ENCODE results near the gene MYLIP.

Gene MYLIP

GRCh38 chr6:16087386-16087785, 41.5 kb upstream of the MYLIP start:
- TF ChIP-seq, protein P1, sequence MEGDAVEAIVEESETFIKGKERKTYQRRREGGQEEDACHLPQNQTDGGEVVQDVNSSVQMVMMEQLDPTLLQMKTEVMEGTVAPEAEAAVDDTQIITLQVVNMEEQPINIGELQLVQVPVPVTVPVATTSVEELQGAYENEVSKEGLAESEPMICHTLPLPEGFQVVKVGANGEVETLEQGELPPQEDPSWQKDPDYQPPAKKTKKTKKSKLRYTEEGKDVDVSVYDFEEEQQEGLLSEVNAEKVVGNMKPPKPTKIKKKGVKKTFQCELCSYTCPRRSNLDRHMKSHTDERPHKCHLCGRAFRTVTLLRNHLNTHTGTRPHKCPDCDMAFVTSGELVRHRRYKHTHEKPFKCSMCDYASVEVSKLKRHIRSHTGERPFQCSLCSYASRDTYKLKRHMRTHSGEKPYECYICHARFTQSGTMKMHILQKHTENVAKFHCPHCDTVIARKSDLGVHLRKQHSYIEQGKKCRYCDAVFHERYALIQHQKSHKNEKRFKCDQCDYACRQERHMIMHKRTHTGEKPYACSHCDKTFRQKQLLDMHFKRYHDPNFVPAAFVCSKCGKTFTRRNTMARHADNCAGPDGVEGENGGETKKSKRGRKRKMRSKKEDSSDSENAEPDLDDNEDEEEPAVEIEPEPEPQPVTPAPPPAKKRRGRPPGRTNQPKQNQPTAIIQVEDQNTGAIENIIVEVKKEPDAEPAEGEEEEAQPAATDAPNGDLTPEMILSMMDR (conservative IDR thresholded peaks at IDR 0.05; ENCODE audit: low read length): no peak
- no peak for TF ChIP-seq EZH2phosphoT487 (IDR thresholded peaks at IDR 0.05; ENCODE audit: borderline replicate concordance)
- Histone ChIP-seq H3K27me3 (ENCODE audit: insufficient read depth, low read length, poor library complexity, severe bottlenecking) (no peaks in the 10 kb centered on the region), H3K36me3 (ENCODE audit: insufficient read depth, low read length) (no peaks in the 10 kb centered on the region), H2AFZ (ENCODE audit: low read length) (no peak overlapping the region), H3F3A (ENCODE audit: low read depth) (no peaks in the 10 kb centered on the region), H3K79me2 (ENCODE audit: insufficient read depth, low read length) (no peaks in the 10 kb centered on the region), H3K4me2 (ENCODE audit: low read depth, low read length, poor library complexity, severe bottlenecking) (no peak overlapping the region), H3K9me2 (replicated peaks; ENCODE audit: low read depth, low read length) (no peaks in the 10 kb centered on the region), H3K9ac (ENCODE audit: low read depth, low read length, poor library complexity, severe bottlenecking) (no peak overlapping the region), H3K4me1 (ENCODE audit: insufficient read depth, low read length, poor library complexity, severe bottlenecking) (peaks cover 2% of the 10 kb centered on the region), H3K4me3 (ENCODE audit: low read length, poor library complexity, severe bottlenecking) (no peak overlapping the region), H4K20me1 (ENCODE audit: insufficient read depth, low read length, poor library complexity, severe bottlenecking) (no peaks in the 10 kb centered on the region), H3K9me3 (ENCODE audit: insufficient read depth, low read depth, low read length) (no peaks in the 10 kb centered on the region)

GRCh38 chr6:16088409-16088808, 40.5 kb upstream of the MYLIP start:
- Histone ChIP-seq H3K9me2 (replicated peaks; ENCODE audit: low read depth, low read length) (no peaks in the 10 kb centered on the region), H2AFZ (ENCODE audit: low read length) (no peak overlapping the region), H3K36me3 (ENCODE audit: insufficient read depth, low read length) (no peaks in the 10 kb centered on the region), H3K4me3 (ENCODE audit: low read length, poor library complexity, severe bottlenecking) (no peak overlapping the region), H3K27me3 (ENCODE audit: insufficient read depth, low read length, poor library complexity, severe bottlenecking) (no peaks in the 10 kb centered on the region), H4K20me1 (ENCODE audit: insufficient read depth, low read length, poor library complexity, severe bottlenecking) (no peaks in the 10 kb centered on the region), H3K4me1 (ENCODE audit: insufficient read depth, low read length, poor library complexity, severe bottlenecking) (peaks cover 8% of the 10 kb centered on the region), H3K79me2 (ENCODE audit: insufficient read depth, low read length) (no peaks in the 10 kb centered on the region), H3K4me2 (ENCODE audit: low read depth, low read length, poor library complexity, severe bottlenecking) (no peak overlapping the region), H3F3A (ENCODE audit: low read depth) (no peaks in the 10 kb centered on the region), H3K9ac (ENCODE audit: low read depth, low read length, poor library complexity, severe bottlenecking) (no peak overlapping the region), H3K9me3 (ENCODE audit: insufficient read depth, low read depth, low read length) (no peaks in the 10 kb centered on the region)
- TF ChIP-seq EZH2phosphoT487 (IDR thresholded peaks at IDR 0.05; ENCODE audit: borderline replicate concordance): no peak
- TF ChIP-seq, protein P1 (conservative IDR thresholded peaks at IDR 0.05; ENCODE audit: low read length): no peak

DNA sequence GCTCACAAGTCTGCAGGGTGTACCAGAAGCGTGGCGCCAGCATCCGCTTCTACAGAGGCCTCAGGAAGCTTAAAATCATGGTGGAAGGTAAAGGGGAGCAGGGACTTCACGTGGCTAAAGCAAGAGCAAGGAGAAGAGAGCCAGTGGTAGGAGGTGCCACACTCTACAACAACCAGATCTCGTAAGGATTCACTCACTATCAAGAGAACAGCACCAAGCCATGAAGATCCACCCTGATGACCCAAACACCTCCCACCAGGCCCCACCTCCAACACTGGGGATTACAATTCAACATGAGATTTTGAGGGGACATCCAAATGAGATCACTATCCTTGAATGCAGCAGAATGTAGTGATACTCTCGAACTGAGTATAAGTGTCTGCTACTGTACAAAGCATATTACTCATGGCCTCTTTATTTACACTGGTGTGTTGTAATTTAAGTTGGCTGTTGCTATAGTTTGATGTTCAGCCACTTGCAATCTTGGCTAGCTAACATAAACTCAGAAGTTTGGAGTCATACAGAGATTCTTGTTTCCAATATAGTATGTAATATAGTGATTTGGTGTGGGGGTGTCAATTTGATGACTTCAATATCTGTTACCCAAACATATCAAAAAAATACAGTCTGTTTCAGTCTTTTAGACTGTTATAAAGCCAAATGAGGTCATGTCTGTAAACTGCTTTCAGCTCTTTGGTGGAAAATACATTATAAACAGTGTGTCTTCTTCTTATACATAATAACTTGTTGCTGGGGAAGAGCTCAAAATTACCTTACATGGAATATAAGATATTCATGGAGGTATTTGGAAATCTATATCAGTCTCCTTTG, 39.4 kb upstream of the MYLIP start:
- H3K36me3 ChIP-seq (ENCODE audit: insufficient read depth, low read length): no peaks in the 10 kb centered on the region
- H3K9ac ChIP-seq (ENCODE audit: low read depth, low read length, poor library complexity, severe bottlenecking): no peak overlapping the region
- H3K9me3 ChIP-seq (ENCODE audit: insufficient read depth, low read depth, low read length): no peaks in the 10 kb centered on the region
- H3F3A ChIP-seq (ENCODE audit: low read depth): no peaks in the 10 kb centered on the region
- no peak overlapping the region for H2AFZ ChIP-seq (ENCODE audit: low read length)
- no peak overlapping the region for H3K4me3 ChIP-seq (ENCODE audit: low read length, poor library complexity, severe bottlenecking)
- no peak overlapping the region for H3K4me2 ChIP-seq (ENCODE audit: low read depth, low read length, poor library complexity, severe bottlenecking)
- no peaks in the 10 kb centered on the region for H3K9me2 ChIP-seq (replicated peaks; ENCODE audit: low read depth, low read length)
- peaks cover 8% of the 10 kb centered on the region for H3K4me1 ChIP-seq (ENCODE audit: insufficient read depth, low read length, poor library complexity, severe bottlenecking)
- no peaks in the 10 kb centered on the region for H3K27me3 ChIP-seq (ENCODE audit: insufficient read depth, low read length, poor library complexity, severe bottlenecking)
- H4K20me1 ChIP-seq (ENCODE audit: insufficient read depth, low read length, poor library complexity, severe bottlenecking): no peaks in the 10 kb centered on the region
- H3K79me2 ChIP-seq (ENCODE audit: insufficient read depth, low read length): no peaks in the 10 kb centered on the region
- TF ChIP-seq, protein P1 (conservative IDR thresholded peaks at IDR 0.05; ENCODE audit: low read length): no peak
- no peak for TF ChIP-seq EZH2phosphoT487 (IDR thresholded peaks at IDR 0.05; ENCODE audit: borderline replicate concordance)

All from Loucy (cell line).